ENCODE measurements around the gene SRP14. TPM values are rescaled to one million over a fixed set of nuclear protein-coding genes. Genes with fewer than 3 reads are reported as not detected.
"Not testable (repeated sequence)": the region's sequence is repeated elsewhere in the genome, so short reads cannot be mapped to it uniquely, and the experiment has no call there.

Gene SRP14
- total RNA-seq, 1 experiment from 2014 or later: 166 TPM

- ChIA-PET CTCF (no interaction called here), POLR2A (no interaction called here)
- TF ChIP-seq POLR2AphosphoS5 (IDR thresholded peaks at IDR 0.05; ENCODE audit: low read depth, low read length): no peak
- no peak for TF ChIP-seq CTCF (IDR thresholded peaks at IDR 0.05)
- no peak for TF ChIP-seq REST (IDR thresholded peaks at IDR 0.05; ENCODE audit: insufficient read depth in 1 of 2, low read depth in 2 of 2, low read length in 1 of 2)
- TF ChIP-seq TCF7L2 (IDR thresholded peaks at IDR 0.05; ENCODE audit: low read depth, low read length): no peak
- no peak for TF ChIP-seq SIN3A (IDR thresholded peaks at IDR 0.05; ENCODE audit: borderline replicate concordance, insufficient read depth, low read depth, low read length)
- DNase-seq (ENCODE audit: low read depth, low spot score) (no peak), ATAC-seq (no peak)
- intact Hi-C loops (cut with micrococcal nuclease; ENCODE audit: unreplicated experiment): no loop called here
- in situ Hi-C loops (cut with HindIII; ENCODE audit: low pct_unique_long_range_greater_than_20kb, low sequenced_read_pairs): no loop called here
- no TSS peak for BruUV-seq (replicated peaks)
- no peak overlapping the region for H3K27ac ChIP-seq (ENCODE audit: low read length)
- no peaks in the 10 kb centered on the region for H3K9me3 ChIP-seq (ENCODE audit: control insufficient read depth, insufficient read depth, low read depth, low read length)
- no peaks in the 10 kb centered on the region for H3K4me1 ChIP-seq (ENCODE audit: control insufficient read depth, insufficient read depth, low read length)
- H3K27me3 ChIP-seq (ENCODE audit: control insufficient read depth, insufficient read depth, low read length): no peaks in the 10 kb centered on the region
- no peaks in the 10 kb centered on the region for H3K36me3 ChIP-seq (ENCODE audit: control insufficient read depth, insufficient read depth, low read length)
- H3K4me3 ChIP-seq (ENCODE audit: low read depth in 2 of 2, low read length in 2 of 2): no peak overlapping the region
These were observed 42.0 kb downstream of the SRP14 start for GRCh38 chr15:39997031-39997430.

- intact Hi-C loops (cut with micrococcal nuclease; ENCODE audit: unreplicated experiment); H3K4me1 ChIP-seq (ENCODE audit: control insufficient read depth, insufficient read depth, low read length); H3K4me3 ChIP-seq (ENCODE audit: low read depth in 2 of 2, low read length in 2 of 2); H3K27me3 ChIP-seq (ENCODE audit: control insufficient read depth, insufficient read depth, low read length); H3K27ac ChIP-seq (ENCODE audit: low read length); H3K36me3 ChIP-seq (ENCODE audit: control insufficient read depth, insufficient read depth, low read length); in situ Hi-C loops (cut with HindIII; ENCODE audit: low pct_unique_long_range_greater_than_20kb, low sequenced_read_pairs); POLR2A ChIA-PET; BruUV-seq (replicated peaks); ATAC-seq; DNase-seq (ENCODE audit: low read depth, low spot score); H3K9me3 ChIP-seq (ENCODE audit: control insufficient read depth, insufficient read depth, low read depth, low read length); CTCF ChIA-PET: not testable (repeated sequence)
These were observed 42.8 kb downstream of the SRP14 start for GRCh38 chr15:39996228-39996627.

GRCh38 chr15:39992953-39993352 is 46.0 kb downstream of the SRP14 start:
- in situ Hi-C loops (cut with HindIII; ENCODE audit: low pct_unique_long_range_greater_than_20kb, low sequenced_read_pairs); H3K4me1 ChIP-seq (ENCODE audit: control insufficient read depth, insufficient read depth, low read length); CTCF ChIA-PET; DNase-seq (ENCODE audit: low read depth, low spot score); H3K9me3 ChIP-seq (ENCODE audit: control insufficient read depth, insufficient read depth, low read depth, low read length); ATAC-seq; H3K27me3 ChIP-seq (ENCODE audit: control insufficient read depth, insufficient read depth, low read length); H3K4me3 ChIP-seq (ENCODE audit: low read depth in 2 of 2, low read length in 2 of 2); intact Hi-C loops (cut with micrococcal nuclease; ENCODE audit: unreplicated experiment); H3K27ac ChIP-seq (ENCODE audit: low read length); BruUV-seq (replicated peaks); H3K36me3 ChIP-seq (ENCODE audit: control insufficient read depth, insufficient read depth, low read length): not testable (repeated sequence)
- POLR2A ChIA-PET: interaction anchor here (0.5 kb wide), 1 partner anchor 12 kb away, joined by 3 read pairs; no protein-coding TSS in a partner anchor

Measured in Panc1 (cell line).